Prostate gland (tissue), 2 donors: ENCODE measurements around the gene EPSTI1. TPM values are rescaled to one million over a fixed set of nuclear protein-coding genes. Genes with fewer than 3 reads are reported as not detected.

ENCODE experiments used
- DNase-seq: peaks from one replicate; pipeline ENCODE4 v3.0.0-alpha.2; 2019; ENCODE audit warnings: low spot score
- H3K27ac ChIP-seq, 2 donors: fragments of 200-600 bp; sonication (generic); 2 replicates each; pipeline ENCODE4 v1.5.1; 2017 to 2019
- H3K27me3 ChIP-seq: fragments of 200-600 bp; sonication (generic); replicated peaks from 2 replicates; pipeline ENCODE4 v1.5.1; 2019; ENCODE audit not compliant: insufficient read depth
- H3K36me3 ChIP-seq, 2 donors: fragments of 200-600 bp; sonication (generic); 1 replicate in 1 of 2; 2 replicates in 1 of 2; pipeline versions ENCODE4 v1.5.1 to v1.8.1; 2017 to 2019
- H3K4me1 ChIP-seq: fragments of 200-600 bp; sonication (generic); replicated peaks from 2 replicates; pipeline ENCODE4 v1.5.1; 2019
- H3K4me3 ChIP-seq, 2 donors: fragments of 200-600 bp; sonication (generic); 2 replicates each; pipeline ENCODE4 v1.5.1; 2017 to 2019
- H3K9me3 ChIP-seq: fragments of 200-600 bp; sonication (generic); 2 replicates; pipeline ENCODE4 v1.5.1; 2017
- POLR2A ChIP-seq: fragments of 450-650 bp; IDR thresholded peaks from one replicate; pipeline ENCODE4 v1.6.1; 2016; ENCODE audit warnings: antibody characterized with exemption, mild to moderate bottlenecking
- POLR2AphosphoS5 ChIP-seq: sonication (generic); formaldehyde crosslinking; IDR thresholded peaks from one replicate; pipeline ENCODE4 v1.6.1; 2017; ENCODE audit warnings: antibody characterized with exemption
- WGBS: methylation state at CpG from one replicate; pipeline ENCODE4 v1.1.5; 2018; 5-methylcytosine and 5-hydroxymethylcytosine counted together
- intact Hi-C: fragments of 100-400 bp; cut with DNase I; formaldehyde crosslinking; loops from one replicate; pipeline ENCODE4 v1.14.2; 2022
- total RNA-seq, 2 donors: library from RNA; depleted of rRNA; stranded (reverse); fragments of >200 nt; gene quantifications; one replicate each; pipeline ENCODE4 v1.1.0, GENCODE V29; 2016
- TF ChIP-seq, protein P1 (sequence below), 4 experiments: fragments of 200-600 bp in 2 of 4; fragments of 450-650 bp in 2 of 4; sonication (generic) in 2 of 4; IDR thresholded peaks; 1 replicate in 3 of 4; 2 replicates in 1 of 4; pipeline ENCODE4 v1.5.1; 2016 to 2019; ENCODE audit warnings: antibody characterized with exemption in 4 of 4, mild to moderate bottlenecking in 2 of 4, moderate library complexity in 2 of 4

EPSTI1 gene
- total RNA-seq, 2 donors from 2014 or later = 1.7 to 8.0 TPM

GRCh38 chr13:43003729-43004128 is 11.7 kb upstream of the EPSTI1 start:
- H3K4me1 ChIP-seq = no peaks in the 10 kb centered on the region
- H3K4me3 ChIP-seq = no peak overlapping the region
- H3K36me3 ChIP-seq = no peaks in the 10 kb centered on the region
- no peak for DNase-seq
- TF ChIP-seq, protein P1, sequence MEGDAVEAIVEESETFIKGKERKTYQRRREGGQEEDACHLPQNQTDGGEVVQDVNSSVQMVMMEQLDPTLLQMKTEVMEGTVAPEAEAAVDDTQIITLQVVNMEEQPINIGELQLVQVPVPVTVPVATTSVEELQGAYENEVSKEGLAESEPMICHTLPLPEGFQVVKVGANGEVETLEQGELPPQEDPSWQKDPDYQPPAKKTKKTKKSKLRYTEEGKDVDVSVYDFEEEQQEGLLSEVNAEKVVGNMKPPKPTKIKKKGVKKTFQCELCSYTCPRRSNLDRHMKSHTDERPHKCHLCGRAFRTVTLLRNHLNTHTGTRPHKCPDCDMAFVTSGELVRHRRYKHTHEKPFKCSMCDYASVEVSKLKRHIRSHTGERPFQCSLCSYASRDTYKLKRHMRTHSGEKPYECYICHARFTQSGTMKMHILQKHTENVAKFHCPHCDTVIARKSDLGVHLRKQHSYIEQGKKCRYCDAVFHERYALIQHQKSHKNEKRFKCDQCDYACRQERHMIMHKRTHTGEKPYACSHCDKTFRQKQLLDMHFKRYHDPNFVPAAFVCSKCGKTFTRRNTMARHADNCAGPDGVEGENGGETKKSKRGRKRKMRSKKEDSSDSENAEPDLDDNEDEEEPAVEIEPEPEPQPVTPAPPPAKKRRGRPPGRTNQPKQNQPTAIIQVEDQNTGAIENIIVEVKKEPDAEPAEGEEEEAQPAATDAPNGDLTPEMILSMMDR (IDR thresholded peaks at IDR 0.05) = no peak
- TF ChIP-seq POLR2AphosphoS5 (no peak), POLR2A (no peak)
- H3K27me3 ChIP-seq = no peaks in the 10 kb centered on the region
- WGBS = 95% methylated on average over 6 of the region's 6 CpGs
- no peaks in the 10 kb centered on the region for H3K9me3 ChIP-seq
- H3K27ac ChIP-seq = no peak overlapping the region
- intact Hi-C loops = no loop called here

DNA sequence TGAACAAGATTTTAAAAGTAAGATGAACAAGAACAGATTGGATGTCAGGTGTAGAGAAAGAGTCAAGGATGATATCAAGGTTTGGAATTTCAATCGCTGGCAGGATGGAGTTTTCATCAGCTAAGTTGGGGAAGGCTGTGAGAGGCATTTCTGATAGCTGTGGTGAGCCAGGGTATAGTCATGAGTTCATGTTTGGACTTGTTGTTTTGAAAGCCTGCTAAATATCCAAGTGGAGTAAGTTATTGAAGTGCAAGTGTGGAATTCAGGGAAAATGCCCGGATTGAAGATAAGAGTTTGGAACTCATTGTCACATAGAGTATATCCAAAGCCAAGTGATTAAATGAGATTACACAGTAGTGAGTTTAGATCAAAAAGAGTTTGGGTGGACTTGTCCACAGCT is 11.0 kb upstream of the EPSTI1 start:
- intact Hi-C loops = no loop called here
- H3K9me3 ChIP-seq = no peaks in the 10 kb centered on the region
- DNase-seq = no peak
- H3K4me3 ChIP-seq = no peak overlapping the region
- WGBS = 77% methylated on average over 2 of the region's 2 CpGs
- no peaks in the 10 kb centered on the region for H3K27me3 ChIP-seq
- H3K27ac ChIP-seq = no peak overlapping the region
- no peaks in the 10 kb centered on the region for H3K36me3 ChIP-seq
- no peak for TF ChIP-seq POLR2AphosphoS5
- TF ChIP-seq, protein P1 (IDR thresholded peaks at IDR 0.05) = no peak
- no peak for TF ChIP-seq POLR2A
- no peaks in the 10 kb centered on the region for H3K4me1 ChIP-seq

DNA sequence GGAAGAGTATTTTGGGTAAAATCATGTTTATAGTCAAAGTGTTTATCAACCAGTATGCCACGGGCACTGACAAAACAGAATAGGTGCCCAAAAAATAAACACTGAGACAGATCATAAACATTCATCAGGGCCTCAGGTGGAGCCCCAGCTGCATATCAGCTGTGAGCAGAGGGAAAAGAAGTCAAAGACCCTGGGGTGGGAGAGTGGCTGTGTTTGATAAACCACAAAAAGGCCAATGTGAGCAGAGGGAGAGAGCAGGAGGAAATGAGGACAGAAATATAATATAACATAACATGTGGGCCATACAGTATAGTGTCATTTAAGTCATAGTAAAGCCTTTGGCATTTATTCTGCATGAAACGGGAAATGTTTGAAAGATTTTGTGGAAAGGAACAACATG is 10.0 kb upstream of the EPSTI1 start:
- H3K36me3 ChIP-seq = no peaks in the 10 kb centered on the region
- intact Hi-C loops = no loop called here
- H3K27ac ChIP-seq = no peak overlapping the region
- no peaks in the 10 kb centered on the region for H3K9me3 ChIP-seq
- H3K27me3 ChIP-seq = no peaks in the 10 kb centered on the region
- H3K4me1 ChIP-seq = no peaks in the 10 kb centered on the region
- no peak for DNase-seq
- H3K4me3 ChIP-seq = no peak overlapping the region
- TF ChIP-seq, protein P1 (IDR thresholded peaks at IDR 0.05) = no peak
- TF ChIP-seq POLR2AphosphoS5 (no peak), POLR2A (no peak)
- WGBS = 84% methylated on average over 2 of the region's 2 CpGs

- WGBS = 65% methylated on average over 4 of the region's 4 CpGs
- no peaks in the 10 kb centered on the region for H3K4me1 ChIP-seq
- TF ChIP-seq, protein P1 (IDR thresholded peaks at IDR 0.05) = no peak
- TF ChIP-seq POLR2A = no peak
- no peak for TF ChIP-seq POLR2AphosphoS5
- no peak for DNase-seq
- H3K27me3 ChIP-seq = no peaks in the 10 kb centered on the region
- intact Hi-C loops = no loop called here
- no peak overlapping the region for H3K4me3 ChIP-seq
- no peaks in the 10 kb centered on the region for H3K9me3 ChIP-seq
- H3K27ac ChIP-seq = no peak overlapping the region
- no peaks in the 10 kb centered on the region for H3K36me3 ChIP-seq
Measured at GRCh38 chr13:43000676-43001075, 8.6 kb upstream of the EPSTI1 start.

DNA sequence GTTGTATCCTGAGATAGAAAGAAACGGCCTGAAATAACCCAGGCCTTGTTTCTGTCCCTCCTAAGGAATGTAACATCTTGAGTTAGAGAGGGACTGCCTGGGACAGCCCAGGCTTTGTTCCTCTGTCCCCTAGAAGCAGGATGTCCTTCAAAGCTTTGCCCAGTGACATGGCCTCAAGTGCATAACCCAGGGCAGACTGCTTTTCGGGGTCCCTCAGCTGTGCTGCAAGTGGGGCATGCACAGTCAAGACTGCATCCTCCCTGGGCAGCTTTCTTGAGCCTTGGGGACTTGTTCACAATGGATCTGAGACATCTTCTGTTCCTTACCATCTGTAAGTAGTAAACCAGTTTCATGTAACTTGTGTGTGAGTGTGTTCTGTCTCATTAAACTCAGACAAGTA is 7.5 kb upstream of the EPSTI1 start:
- H3K4me3 ChIP-seq = no peak overlapping the region
- TF ChIP-seq POLR2A = no peak
- no peak for TF ChIP-seq POLR2AphosphoS5
- TF ChIP-seq, protein P1 (IDR thresholded peaks at IDR 0.05) = no peak
- H3K9me3 ChIP-seq = no peaks in the 10 kb centered on the region
- intact Hi-C loops = no loop called here
- no peaks in the 10 kb centered on the region for H3K4me1 ChIP-seq
- H3K27ac ChIP-seq = no peak overlapping the region
- WGBS = 93% methylated on average over 2 of the region's 2 CpGs
- no peak for DNase-seq
- no peaks in the 10 kb centered on the region for H3K36me3 ChIP-seq
- H3K27me3 ChIP-seq = no peaks in the 10 kb centered on the region
